DND-41 (cell line): ENCODE data around the gene BEND3.
"Not testable (repeated sequence)": the region's sequence is repeated elsewhere in the genome, so short reads cannot be mapped to it uniquely, and the experiment has no call there.

Experiments used
- CTCF ChIP-seq: IDR thresholded peaks from 2 replicates; pipeline ENCODE4 v1.5.1; 2012; ENCODE audit warnings: borderline replicate concordance, low read length, moderate library complexity, mild to moderate bottlenecking; ENCODE audit not compliant: poor library complexity, severe bottlenecking; ENCODE audit errors: extremely low read depth
- EZH2 ChIP-seq: IDR thresholded peaks from 3 replicates; pipeline ENCODE4 v1.6.1; 2012; ENCODE audit warnings: borderline replicate concordance, low read depth, mild to moderate bottlenecking, moderate library complexity, low read length, inconsistent platforms; ENCODE audit not compliant: severe bottlenecking

- not testable (repeated sequence) for TF ChIP-seq CTCF, EZH2
Observed at GRCh38 chr6:107019628-107020027, 95.7 kb downstream of the BEND3 start.
